Mesendoderm (in vitro differentiated cells): ENCODE measurements around the gene FREM1.
A peak's percentile ranks its signal among the peaks of the same experiment; 100 is the strongest.

Experiments used
- DNase-seq: peaks from one replicate; pipeline ENCODE4 v3.0.0; 2013
- H2AK5ac ChIP-seq: 2 replicates; pipeline ENCODE4 v1.6.1; 2013; ENCODE audit warnings: low read length, inconsistent platforms
- H2BK120ac ChIP-seq: 2 replicates; pipeline ENCODE4 v1.6.1; 2013; ENCODE audit warnings: low read depth, mild to moderate bottlenecking, low read length, moderate library complexity, mixed read lengths
- H2BK15ac ChIP-seq: replicated peaks from 2 replicates; pipeline ENCODE4 v1.6.1; 2013; ENCODE audit warnings: low read depth, mild to moderate bottlenecking, moderate library complexity
- H2BK5ac ChIP-seq: 2 replicates; pipeline ENCODE4 v1.6.1; 2013; ENCODE audit warnings: low read length, inconsistent platforms
- H3K18ac ChIP-seq: 2 replicates; pipeline ENCODE4 v1.6.1; 2013; ENCODE audit warnings: mild to moderate bottlenecking, low read length, mixed read lengths
- H3K23ac ChIP-seq: one replicate; pipeline ENCODE4 v1.6.1; 2013; ENCODE audit warnings: low read length
- H3K27ac ChIP-seq: 2 replicates; pipeline ENCODE4 v1.5.1; 2013; ENCODE audit warnings: low read depth, mild to moderate bottlenecking, inconsistent platforms, low read length, moderate library complexity
- H3K27me3 ChIP-seq: 2 replicates; pipeline ENCODE4 v1.6.1; 2013; ENCODE audit warnings: low read length, control low read depth, mild to moderate bottlenecking, inconsistent platforms; ENCODE audit not compliant: insufficient read depth, poor library complexity
- H3K36me3 ChIP-seq: 2 replicates; pipeline ENCODE4 v1.6.1; 2013; ENCODE audit warnings: low read length, inconsistent platforms; ENCODE audit not compliant: control insufficient read depth, insufficient read depth
- H3K4ac ChIP-seq: one replicate; pipeline ENCODE4 v1.6.1; 2013; ENCODE audit warnings: low read depth, mild to moderate bottlenecking, low read length, moderate library complexity
- H3K4me1 ChIP-seq: 2 replicates; pipeline ENCODE4 v1.6.1; 2013; ENCODE audit warnings: low read depth, low read length, inconsistent platforms; ENCODE audit not compliant: control insufficient read depth
- H3K4me2 ChIP-seq: 2 replicates; pipeline ENCODE4 v1.6.1; 2013; ENCODE audit warnings: low read length
- H3K4me3 ChIP-seq: 2 replicates; pipeline ENCODE4 v1.5.1; 2013; ENCODE audit warnings: mild to moderate bottlenecking, low read length
- H3K56ac ChIP-seq: one replicate; pipeline ENCODE4 v1.6.1; 2013; ENCODE audit warnings: low read length
- H3K79me1 ChIP-seq: 2 replicates; pipeline ENCODE4 v1.6.1; 2013; ENCODE audit warnings: low read length, inconsistent platforms
- H3K79me2 ChIP-seq: 2 replicates; pipeline ENCODE4 v1.6.1; 2013; ENCODE audit warnings: mild to moderate bottlenecking, low read length; ENCODE audit not compliant: control insufficient read depth, insufficient read depth
- H3K9ac ChIP-seq: 2 replicates; pipeline ENCODE4 v1.6.1; 2013; ENCODE audit warnings: low read length, inconsistent platforms
- H4K5ac ChIP-seq: one replicate; pipeline ENCODE4 v1.6.1; 2013; ENCODE audit warnings: low read length
- H4K8ac ChIP-seq: one replicate; pipeline ENCODE4 v1.6.1; 2013; ENCODE audit warnings: low read depth, mild to moderate bottlenecking, control low read depth, low read length, moderate library complexity
- WGBS: extraction: QIAGEN DNeasy Blood & Tissue Kit; methylation state at CpG from one replicate; pipeline ENCODE4 v1.1.7; 2013; ENCODE audit warnings: low lambda C conversion rate, missing lambda C conversion rate; ENCODE audit not compliant: insufficient coverage; ENCODE audit errors: extremely low coverage; 5-methylcytosine and 5-hydroxymethylcytosine counted together

The FREM1 gene

GRCh38 chr9:14746626-14747025 lies 163.6 kb downstream of the FREM1 start:
- peak overlapping the region; percentile 69 for H3K9ac ChIP-seq
- H3K4me3 ChIP-seq = peak overlapping the region; percentile 7
- H2BK5ac ChIP-seq = peak overlapping the region; percentile 100
- peak overlapping the region; percentile 94 for H3K4ac ChIP-seq
- H3K4me1 ChIP-seq = peaks cover 14% of the 10 kb centered on the region
- no peak overlapping the region for H2BK15ac ChIP-seq
- peak overlapping the region; percentile 92 for H2AK5ac ChIP-seq
- H3K36me3 ChIP-seq = no peaks in the 10 kb centered on the region
- no peaks in the 10 kb centered on the region for H3K27me3 ChIP-seq
- H3K79me1 ChIP-seq = no peaks in the 10 kb centered on the region
- no peak for DNase-seq
- WGBS = no CpG with 5 or more reads among the region's 3 CpGs
- H3K23ac ChIP-seq = no peak overlapping the region
- peaks cover 4% of the 10 kb centered on the region for H3K79me2 ChIP-seq
- peak overlapping the region; percentile 92 for H3K27ac ChIP-seq
- peak overlapping the region; percentile 78 for H2BK120ac ChIP-seq
- H4K5ac ChIP-seq = peak overlapping the region; percentile 94
- peak overlapping the region; percentile 87 for H3K56ac ChIP-seq
- H3K4me2 ChIP-seq = peak overlapping the region; percentile 21
- peak overlapping the region; percentile 99 for H3K18ac ChIP-seq
- no peak overlapping the region for H4K8ac ChIP-seq

- no CpG with 5 or more reads among the region's 1 CpG for WGBS
- Histone ChIP-seq H2BK5ac (no peak overlapping the region), H3K27me3 (no peaks in the 10 kb centered on the region), H2BK15ac (no peak overlapping the region), H3K4me1 (peaks cover 17% of the 10 kb centered on the region), H3K23ac (no peak overlapping the region), H3K56ac (no peak overlapping the region), H2AK5ac (peak overlapping the region; percentile 3), H3K9ac (no peak overlapping the region), H2BK120ac (no peak overlapping the region), H4K5ac (no peak overlapping the region), H3K27ac (no peak overlapping the region), H3K4me2 (no peak overlapping the region), H4K8ac (no peak overlapping the region), H3K18ac (no peak overlapping the region), H3K36me3 (no peaks in the 10 kb centered on the region), H3K79me2 (peaks cover 4% of the 10 kb centered on the region), H3K79me1 (no peaks in the 10 kb centered on the region), H3K4ac (no peak overlapping the region), H3K4me3 (no peak overlapping the region)
- DNase-seq = no peak
Measured at GRCh38 chr9:14744768-14745167, 165.5 kb downstream of the FREM1 start.

- H2AK5ac ChIP-seq = peak overlapping the region; percentile 41
- no peak overlapping the region for H4K8ac ChIP-seq
- H3K27ac ChIP-seq = peak overlapping the region; percentile 63
- peak overlapping the region; percentile 86 for H2BK120ac ChIP-seq
- peak overlapping the region; percentile 99 for H2BK5ac ChIP-seq
- H3K4me3 ChIP-seq = no peak overlapping the region
- H3K36me3 ChIP-seq = peaks cover 1% of the 10 kb centered on the region
- WGBS = no CpG with 5 or more reads among the region's 3 CpGs
- H3K9ac ChIP-seq = peak overlapping the region; percentile 53
- peak; percentile 66 for DNase-seq
- no peaks in the 10 kb centered on the region for H3K79me1 ChIP-seq
- H3K79me2 ChIP-seq = peaks cover 4% of the 10 kb centered on the region
- H2BK15ac ChIP-seq = no peak overlapping the region
- peak overlapping the region; percentile 39 for H3K18ac ChIP-seq
- peaks cover 10% of the 10 kb centered on the region for H3K4me1 ChIP-seq
- H3K56ac ChIP-seq = peak overlapping the region; percentile 84
- peak overlapping the region; percentile 92 for H4K5ac ChIP-seq
- H3K4ac ChIP-seq = peak overlapping the region; percentile 59
- H3K23ac ChIP-seq = no peak overlapping the region
- no peaks in the 10 kb centered on the region for H3K27me3 ChIP-seq
- no peak overlapping the region for H3K4me2 ChIP-seq
Measured at GRCh38 chr9:14741369-14741768, 168.9 kb downstream of the FREM1 start.

- H3K79me1 ChIP-seq = no peaks in the 10 kb centered on the region
- no peak overlapping the region for H3K23ac ChIP-seq
- H3K4me2 ChIP-seq = no peak overlapping the region
- H3K36me3 ChIP-seq = peaks cover 1% of the 10 kb centered on the region
- no peak overlapping the region for H3K9ac ChIP-seq
- no peak overlapping the region for H2AK5ac ChIP-seq
- H3K4me3 ChIP-seq = no peak overlapping the region
- H3K27me3 ChIP-seq = no peaks in the 10 kb centered on the region
- no peak overlapping the region for H3K56ac ChIP-seq
- no peak overlapping the region for H3K4ac ChIP-seq
- H3K79me2 ChIP-seq = no peaks in the 10 kb centered on the region
- H2BK5ac ChIP-seq = no peak overlapping the region
- no peak overlapping the region for H4K8ac ChIP-seq
- peaks cover 7% of the 10 kb centered on the region for H3K4me1 ChIP-seq
- WGBS = no CpG with 5 or more reads among the region's 5 CpGs
- H4K5ac ChIP-seq = no peak overlapping the region
- H3K18ac ChIP-seq = no peak overlapping the region
- H3K27ac ChIP-seq = no peak overlapping the region
- no peak overlapping the region for H2BK15ac ChIP-seq
- no peak for DNase-seq
- H2BK120ac ChIP-seq = no peak overlapping the region
Measured at GRCh38 chr9:14733133-14733532, 177.1 kb downstream of the FREM1 start.

- DNase-seq = peak; percentile 42
- no CpG with 5 or more reads among the region's 1 CpG for WGBS
- H2BK5ac ChIP-seq = peak overlapping the region; percentile 83
- peak overlapping the region; percentile 66 for H3K56ac ChIP-seq
- no peak overlapping the region for H3K4me2 ChIP-seq
- H3K27me3 ChIP-seq = no peaks in the 10 kb centered on the region
- no peak overlapping the region for H3K4ac ChIP-seq
- no peaks in the 10 kb centered on the region for H3K36me3 ChIP-seq
- H2AK5ac ChIP-seq = peak overlapping the region; percentile 53
- H3K18ac ChIP-seq = peak overlapping the region; percentile 87
- peak overlapping the region; percentile 67 for H2BK120ac ChIP-seq
- no peaks in the 10 kb centered on the region for H3K79me1 ChIP-seq
- H2BK15ac ChIP-seq = peak overlapping the region; percentile 57
- peak overlapping the region; percentile 64 for H3K27ac ChIP-seq
- peaks cover 4% of the 10 kb centered on the region for H3K4me1 ChIP-seq
- no peak overlapping the region for H4K8ac ChIP-seq
- H4K5ac ChIP-seq = peak overlapping the region; percentile 21
- no peak overlapping the region for H3K23ac ChIP-seq
- no peak overlapping the region for H3K4me3 ChIP-seq
- H3K9ac ChIP-seq = no peak overlapping the region
- no peaks in the 10 kb centered on the region for H3K79me2 ChIP-seq
Measured at GRCh38 chr9:14731294-14731981, 178.8 kb downstream of the FREM1 start.
